ENCODE results near the gene TRMT11.

DNA sequence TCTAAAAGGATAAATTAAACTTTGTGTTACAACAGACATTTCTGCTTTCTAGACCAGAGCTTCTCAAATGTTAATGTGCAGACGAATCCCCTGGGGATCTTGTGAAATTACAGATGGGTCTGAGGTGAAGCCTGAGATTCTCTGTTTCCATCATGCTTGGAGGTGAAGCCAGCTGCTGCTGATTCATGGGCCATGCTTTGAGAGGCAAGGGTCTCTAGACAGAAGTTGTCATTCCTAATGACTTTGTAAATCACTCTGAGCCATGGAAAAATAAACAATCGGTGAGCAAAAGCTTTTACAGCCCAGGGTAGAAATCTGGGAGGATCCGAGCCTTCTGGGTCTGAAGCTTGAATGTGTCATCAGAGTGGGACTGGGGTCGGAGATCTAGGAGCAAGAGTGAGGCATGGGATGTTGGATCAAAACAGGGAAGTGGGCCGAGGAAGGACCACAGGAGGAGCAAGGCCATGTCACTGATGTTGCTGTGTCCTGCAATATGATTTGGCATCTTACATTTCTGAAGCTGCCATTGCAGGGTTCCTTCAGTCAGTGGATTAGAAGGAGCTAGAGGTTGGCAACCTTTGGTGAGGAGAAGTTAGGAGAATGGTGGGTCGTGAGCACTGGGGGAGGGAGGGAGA lies 77.3 kb downstream of the TRMT11 start:
- TF ChIP-seq, protein P1, sequence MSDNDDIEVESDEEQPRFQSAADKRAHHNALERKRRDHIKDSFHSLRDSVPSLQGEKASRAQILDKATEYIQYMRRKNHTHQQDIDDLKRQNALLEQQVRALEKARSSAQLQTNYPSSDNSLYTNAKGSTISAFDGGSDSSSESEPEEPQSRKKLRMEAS (IDR thresholded peaks at IDR 0.05), result no peak
- TF ChIP-seq YY1 (IDR thresholded peaks at IDR 0.05; ENCODE audit: low read depth), result no peak
- no peak for TF ChIP-seq TAF1 (IDR thresholded peaks at IDR 0.05; ENCODE audit: low read depth)
- TF ChIP-seq EP300 (IDR thresholded peaks at IDR 0.05; ENCODE audit: borderline replicate concordance), result no peak
- TF ChIP-seq, protein P2, sequence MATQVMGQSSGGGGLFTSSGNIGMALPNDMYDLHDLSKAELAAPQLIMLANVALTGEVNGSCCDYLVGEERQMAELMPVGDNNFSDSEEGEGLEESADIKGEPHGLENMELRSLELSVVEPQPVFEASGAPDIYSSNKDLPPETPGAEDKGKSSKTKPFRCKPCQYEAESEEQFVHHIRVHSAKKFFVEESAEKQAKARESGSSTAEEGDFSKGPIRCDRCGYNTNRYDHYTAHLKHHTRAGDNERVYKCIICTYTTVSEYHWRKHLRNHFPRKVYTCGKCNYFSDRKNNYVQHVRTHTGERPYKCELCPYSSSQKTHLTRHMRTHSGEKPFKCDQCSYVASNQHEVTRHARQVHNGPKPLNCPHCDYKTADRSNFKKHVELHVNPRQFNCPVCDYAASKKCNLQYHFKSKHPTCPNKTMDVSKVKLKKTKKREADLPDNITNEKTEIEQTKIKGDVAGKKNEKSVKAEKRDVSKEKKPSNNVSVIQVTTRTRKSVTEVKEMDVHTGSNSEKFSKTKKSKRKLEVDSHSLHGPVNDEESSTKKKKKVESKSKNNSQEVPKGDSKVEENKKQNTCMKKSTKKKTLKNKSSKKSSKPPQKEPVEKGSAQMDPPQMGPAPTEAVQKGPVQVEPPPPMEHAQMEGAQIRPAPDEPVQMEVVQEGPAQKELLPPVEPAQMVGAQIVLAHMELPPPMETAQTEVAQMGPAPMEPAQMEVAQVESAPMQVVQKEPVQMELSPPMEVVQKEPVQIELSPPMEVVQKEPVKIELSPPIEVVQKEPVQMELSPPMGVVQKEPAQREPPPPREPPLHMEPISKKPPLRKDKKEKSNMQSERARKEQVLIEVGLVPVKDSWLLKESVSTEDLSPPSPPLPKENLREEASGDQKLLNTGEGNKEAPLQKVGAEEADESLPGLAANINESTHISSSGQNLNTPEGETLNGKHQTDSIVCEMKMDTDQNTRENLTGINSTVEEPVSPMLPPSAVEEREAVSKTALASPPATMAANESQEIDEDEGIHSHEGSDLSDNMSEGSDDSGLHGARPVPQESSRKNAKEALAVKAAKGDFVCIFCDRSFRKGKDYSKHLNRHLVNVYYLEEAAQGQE (IDR thresholded peaks at IDR 0.05; ENCODE audit: low read depth), result no peak
- no peak for TF ChIP-seq NFIC (IDR thresholded peaks at IDR 0.05)
- no peak for TF ChIP-seq EGR1 (IDR thresholded peaks at IDR 0.05)

All from Ishikawa (cell line).